ENCODE data around the gene NKX2-1.

- TF ChIP-seq, protein P1, sequence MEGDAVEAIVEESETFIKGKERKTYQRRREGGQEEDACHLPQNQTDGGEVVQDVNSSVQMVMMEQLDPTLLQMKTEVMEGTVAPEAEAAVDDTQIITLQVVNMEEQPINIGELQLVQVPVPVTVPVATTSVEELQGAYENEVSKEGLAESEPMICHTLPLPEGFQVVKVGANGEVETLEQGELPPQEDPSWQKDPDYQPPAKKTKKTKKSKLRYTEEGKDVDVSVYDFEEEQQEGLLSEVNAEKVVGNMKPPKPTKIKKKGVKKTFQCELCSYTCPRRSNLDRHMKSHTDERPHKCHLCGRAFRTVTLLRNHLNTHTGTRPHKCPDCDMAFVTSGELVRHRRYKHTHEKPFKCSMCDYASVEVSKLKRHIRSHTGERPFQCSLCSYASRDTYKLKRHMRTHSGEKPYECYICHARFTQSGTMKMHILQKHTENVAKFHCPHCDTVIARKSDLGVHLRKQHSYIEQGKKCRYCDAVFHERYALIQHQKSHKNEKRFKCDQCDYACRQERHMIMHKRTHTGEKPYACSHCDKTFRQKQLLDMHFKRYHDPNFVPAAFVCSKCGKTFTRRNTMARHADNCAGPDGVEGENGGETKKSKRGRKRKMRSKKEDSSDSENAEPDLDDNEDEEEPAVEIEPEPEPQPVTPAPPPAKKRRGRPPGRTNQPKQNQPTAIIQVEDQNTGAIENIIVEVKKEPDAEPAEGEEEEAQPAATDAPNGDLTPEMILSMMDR (conservative IDR thresholded peaks at IDR 0.05; ENCODE audit: low read length) = no peak
- TF ChIP-seq EZH2phosphoT487 (IDR thresholded peaks at IDR 0.05; ENCODE audit: borderline replicate concordance) = no peak
Measured at GRCh38 chr14:36502558-36503508, 17.2 kb downstream of the NKX2-1 start.

Measured in Loucy (cell line).